Activated T-cell treated with anti-CD3 and anti-CD28 coated beads, Interleukin-2, amount 50 U/mL, for 1 hour (primary cell): ENCODE results near the gene GOLGA6B.
"Not testable (repeated sequence)": the region's sequence is repeated elsewhere in the genome, so short reads cannot be mapped to it uniquely, and the experiment has no call there.

ENCODE experiments used
- DNase-seq: peaks from one replicate; pipeline ENCODE4 v3.0.0-alpha.2; 2020

GOLGA6B gene

DNA sequence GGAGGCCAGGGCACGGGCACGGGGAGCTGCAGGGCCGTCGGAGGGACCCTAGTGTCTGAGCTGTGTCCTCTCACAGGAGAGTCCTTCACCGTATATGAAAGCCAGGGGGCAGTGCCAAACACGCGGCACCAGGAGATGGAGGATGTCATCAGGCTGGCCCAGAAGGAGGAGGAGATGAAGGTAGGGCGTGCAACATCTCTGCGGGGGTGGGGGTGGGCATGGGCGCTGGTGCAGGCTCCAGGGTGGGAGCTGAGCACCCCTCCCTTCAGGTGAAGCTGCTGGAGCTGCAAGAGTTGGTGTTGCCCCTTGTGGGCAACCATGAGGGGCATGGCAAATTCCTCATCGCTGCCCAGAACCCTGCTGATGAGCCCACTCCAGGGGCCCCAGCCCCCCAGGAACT is 11.2 kb downstream of the GOLGA6B start:
- not testable (repeated sequence) for DNase-seq

- DNase-seq = not testable (repeated sequence)
These were observed 15.3 kb downstream of the GOLGA6B start for GRCh38 chr15:72669803-72670202.

DNA sequence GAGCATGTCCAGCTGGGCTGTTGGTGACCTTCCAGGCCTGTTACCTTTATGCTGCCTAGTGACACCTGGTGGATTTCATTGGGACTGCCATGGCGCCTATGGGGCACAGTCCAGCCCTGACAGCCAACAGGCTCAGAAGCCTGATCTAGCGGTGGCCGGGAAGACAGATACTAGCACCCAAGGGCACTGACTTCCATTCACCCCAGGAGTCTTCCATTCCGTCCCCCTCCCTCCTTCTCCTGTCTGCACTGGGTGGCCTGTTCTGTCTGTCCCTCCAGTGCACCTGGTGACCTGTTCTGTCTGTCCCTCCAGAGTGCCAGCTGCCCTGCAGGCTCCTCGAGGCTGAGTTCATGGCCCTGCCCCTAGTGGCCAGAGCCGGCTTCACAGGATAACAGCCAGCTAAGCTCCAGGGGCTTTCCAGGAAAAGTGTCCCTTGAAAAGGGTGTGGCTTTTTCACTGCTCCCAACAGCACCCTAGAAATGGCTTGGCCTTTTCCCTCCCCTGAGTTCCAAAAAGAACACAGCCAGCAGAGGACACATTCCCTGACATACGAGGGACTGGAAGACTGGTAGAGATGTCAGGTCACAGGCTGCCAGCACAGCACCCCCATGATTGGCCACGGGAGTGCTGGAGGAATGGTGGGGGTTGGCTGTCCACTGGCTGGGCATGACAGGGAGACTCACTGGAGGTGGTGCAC is 16.3 kb downstream of the GOLGA6B start:
- DNase-seq = peak; percentile 74

DNA sequence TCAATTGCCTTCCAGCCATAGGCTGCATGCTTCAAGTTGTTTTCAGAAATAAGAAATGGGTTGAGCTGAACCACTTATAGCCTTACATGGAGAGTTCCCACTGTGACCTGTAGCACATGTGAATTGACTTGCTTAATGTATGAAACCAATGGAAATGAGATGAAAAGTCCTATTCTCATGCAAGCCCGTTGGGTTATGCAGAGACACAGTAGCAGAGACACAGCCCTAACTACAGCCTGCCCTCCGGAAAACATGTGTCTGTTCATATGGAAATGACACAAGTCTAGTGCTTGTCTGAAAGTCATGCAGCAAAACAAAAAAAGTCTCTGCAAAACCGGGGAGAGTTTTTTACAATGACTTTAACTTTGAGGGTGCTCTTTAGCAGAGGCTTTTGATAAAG is 17.0 kb downstream of the GOLGA6B start:
- DNase-seq = no peak

GRCh38 chr15:72676838-72677237 is 22.3 kb downstream of the GOLGA6B start:
- no peak for DNase-seq

DNA sequence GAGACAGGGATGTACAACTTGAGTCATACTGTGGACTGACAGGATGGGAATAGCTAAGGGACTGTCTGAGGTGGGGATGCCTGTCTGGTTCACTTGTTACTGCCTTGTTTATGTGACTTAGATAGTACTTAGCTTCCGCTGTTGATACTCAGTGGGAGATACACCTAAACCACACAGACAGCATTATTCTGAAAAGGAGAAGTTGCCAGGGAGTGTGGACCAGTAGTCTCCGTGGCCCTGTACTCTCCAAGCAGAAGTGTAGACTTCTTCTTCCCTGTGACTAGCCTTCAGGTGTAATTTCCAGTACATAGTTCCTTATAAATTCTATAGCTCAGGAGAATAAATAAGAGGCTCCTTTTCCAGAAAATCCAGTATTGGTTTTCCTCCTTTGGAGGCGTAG is 26.4 kb downstream of the GOLGA6B start:
- DNase-seq = no peak

GRCh38 chr15:72682772-72683171 is 28.3 kb downstream of the GOLGA6B start:
- DNase-seq = no peak

- no peak for DNase-seq
These were observed 30.9 kb downstream of the GOLGA6B start for GRCh38 chr15:72685301-72685924.

- DNase-seq = peak; percentile 86
These were observed 31.7 kb downstream of the GOLGA6B start, which contains the start of the genes BBS4 and HIGD2B for GRCh38 chr15:72685925-72686794. Gene BBS4, plus strand, starts transcription at chr15:72686207. Its CDS starts 21 bp downstream, at chr15:72686228. Gene HIGD2B, minus strand, starts transcription at chr15:72686182. Its CDS starts 9,808 bp downstream, at chr15:72676374.

DNA sequence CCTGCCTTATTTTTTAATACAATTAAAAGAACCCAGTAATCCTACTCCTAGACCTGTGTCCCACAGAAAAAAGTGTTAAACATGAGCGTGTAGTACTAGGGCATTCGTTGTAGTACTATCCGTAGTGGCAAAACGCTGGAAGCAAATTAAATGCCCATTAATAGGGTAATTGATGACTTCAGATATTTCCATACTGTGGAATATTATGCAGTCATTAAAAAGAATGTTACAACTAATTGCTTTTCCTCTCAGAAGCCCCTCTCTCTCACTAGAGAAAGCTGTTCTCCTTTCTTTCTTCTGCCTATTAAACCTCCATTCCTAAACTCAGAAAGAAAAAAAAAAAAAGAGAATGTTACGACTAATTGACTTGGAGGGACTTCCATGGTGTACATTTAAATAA is 34.2 kb downstream of the GOLGA6B start:
- no peak for DNase-seq

- DNase-seq = no peak
These were observed 36.4 kb downstream of the GOLGA6B start for GRCh38 chr15:72690938-72691337.

- no peak for DNase-seq
These were observed 44.4 kb downstream of the GOLGA6B start for GRCh38 chr15:72698938-72699337.

GRCh38 chr15:72700076-72700475 is 45.6 kb downstream of the GOLGA6B start:
- no peak for DNase-seq

GRCh38 chr15:72706266-72706665 is 51.8 kb downstream of the GOLGA6B start:
- no peak for DNase-seq

- not testable (repeated sequence) for DNase-seq
These were observed 54.2 kb downstream of the GOLGA6B start for GRCh38 chr15:72708551-72709303.
